VCaP (cell line): ENCODE results near the gene ART3.

Source experiments
- H3K27ac ChIP-seq: fragments of 450-650 bp; 2 replicates; pipeline ENCODE4 v1.5.1; 2017
- TF ChIP-seq, protein P1 (sequence below): fragments of 450-650 bp; conservative IDR thresholded peaks from 2 replicates; pipeline ENCODE4 v1.5.1; 2017; ENCODE audit warnings: mild to moderate bottlenecking, moderate library complexity

ART3 gene

DNA sequence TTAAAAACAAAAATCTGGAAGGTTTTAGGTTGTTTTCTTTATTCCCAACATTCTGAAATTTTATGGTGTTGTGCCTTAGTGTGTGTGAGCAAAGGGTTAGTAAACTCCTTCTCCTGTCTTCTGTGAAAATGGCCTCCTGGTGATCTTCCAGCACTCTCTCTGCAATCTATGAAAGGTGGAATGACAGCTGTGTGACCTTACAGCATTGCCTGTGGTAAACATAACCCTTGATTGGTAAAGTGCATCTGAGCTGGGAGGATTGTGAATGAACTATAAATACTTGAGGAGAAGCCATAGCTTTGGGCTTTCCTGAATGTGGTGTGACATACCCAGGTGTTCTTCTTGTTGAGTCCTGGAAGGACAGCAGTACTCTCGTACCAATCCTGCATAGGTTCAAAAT lies 10.0 kb downstream of the ART3 start:
- TF ChIP-seq, protein P1, sequence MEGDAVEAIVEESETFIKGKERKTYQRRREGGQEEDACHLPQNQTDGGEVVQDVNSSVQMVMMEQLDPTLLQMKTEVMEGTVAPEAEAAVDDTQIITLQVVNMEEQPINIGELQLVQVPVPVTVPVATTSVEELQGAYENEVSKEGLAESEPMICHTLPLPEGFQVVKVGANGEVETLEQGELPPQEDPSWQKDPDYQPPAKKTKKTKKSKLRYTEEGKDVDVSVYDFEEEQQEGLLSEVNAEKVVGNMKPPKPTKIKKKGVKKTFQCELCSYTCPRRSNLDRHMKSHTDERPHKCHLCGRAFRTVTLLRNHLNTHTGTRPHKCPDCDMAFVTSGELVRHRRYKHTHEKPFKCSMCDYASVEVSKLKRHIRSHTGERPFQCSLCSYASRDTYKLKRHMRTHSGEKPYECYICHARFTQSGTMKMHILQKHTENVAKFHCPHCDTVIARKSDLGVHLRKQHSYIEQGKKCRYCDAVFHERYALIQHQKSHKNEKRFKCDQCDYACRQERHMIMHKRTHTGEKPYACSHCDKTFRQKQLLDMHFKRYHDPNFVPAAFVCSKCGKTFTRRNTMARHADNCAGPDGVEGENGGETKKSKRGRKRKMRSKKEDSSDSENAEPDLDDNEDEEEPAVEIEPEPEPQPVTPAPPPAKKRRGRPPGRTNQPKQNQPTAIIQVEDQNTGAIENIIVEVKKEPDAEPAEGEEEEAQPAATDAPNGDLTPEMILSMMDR: no peak
- no peak overlapping the region for H3K27ac ChIP-seq

DNA sequence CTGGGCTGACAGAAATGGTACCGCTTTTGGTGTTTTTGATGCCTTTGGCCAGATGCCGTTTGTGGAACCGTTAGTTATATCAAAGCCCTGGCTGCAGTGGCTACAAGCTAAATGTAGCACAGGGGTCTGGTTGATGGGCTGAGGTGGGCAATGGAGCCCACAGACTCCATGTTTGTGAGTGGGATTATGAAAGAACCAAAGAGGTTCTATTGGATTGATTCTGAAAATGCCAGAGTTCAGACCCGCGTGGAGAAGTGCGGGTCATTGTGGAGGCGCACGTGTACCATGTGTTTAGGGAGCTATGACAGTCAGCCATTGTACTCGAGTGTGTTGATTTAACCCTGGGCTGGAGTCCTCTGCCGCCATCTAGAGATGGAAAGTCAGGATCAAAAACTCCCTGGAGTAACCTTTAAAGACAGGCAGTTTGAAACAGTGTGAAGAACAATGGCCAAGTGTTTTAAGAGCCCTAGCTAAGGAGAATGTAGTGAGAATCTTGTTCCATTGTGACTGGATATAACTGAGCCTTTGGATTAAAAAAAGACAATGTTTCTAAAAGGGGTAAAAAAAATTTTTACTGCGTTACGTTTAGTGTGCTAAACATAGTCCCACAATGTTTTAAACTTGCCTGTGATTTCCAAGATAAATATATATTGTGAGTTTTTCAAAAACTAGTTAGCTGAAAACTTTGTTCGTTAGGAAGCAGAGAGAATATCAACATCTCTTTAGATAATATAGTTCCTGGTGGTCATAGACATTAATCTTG lies 12.7 kb downstream of the ART3 start:
- H3K27ac ChIP-seq: peak overlapping the region; percentile 27; the same call in 1 of the 2 replicates
- TF ChIP-seq, protein P1: peak; percentile 93

DNA sequence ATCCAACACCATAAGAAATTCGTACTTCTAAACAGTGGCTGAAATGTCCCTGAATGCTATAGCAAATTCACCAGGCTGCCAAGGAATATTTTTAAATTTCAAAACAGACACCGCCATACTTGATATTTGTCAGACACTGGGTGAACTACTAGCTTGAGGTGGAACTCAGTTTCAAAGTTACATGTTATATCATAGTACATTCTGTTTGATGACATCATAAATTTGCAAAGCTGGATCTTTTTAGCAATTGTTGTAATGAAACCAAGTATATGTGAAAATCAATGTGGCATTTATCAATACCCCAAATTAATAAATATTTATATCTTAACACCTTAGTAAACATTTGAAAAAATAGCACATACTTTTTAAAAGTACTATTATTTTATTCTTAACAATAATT lies 14.2 kb downstream of the ART3 start:
- no peak overlapping the region; the same call in 1 of the 2 replicates for H3K27ac ChIP-seq
- TF ChIP-seq, protein P1: no peak

DNA sequence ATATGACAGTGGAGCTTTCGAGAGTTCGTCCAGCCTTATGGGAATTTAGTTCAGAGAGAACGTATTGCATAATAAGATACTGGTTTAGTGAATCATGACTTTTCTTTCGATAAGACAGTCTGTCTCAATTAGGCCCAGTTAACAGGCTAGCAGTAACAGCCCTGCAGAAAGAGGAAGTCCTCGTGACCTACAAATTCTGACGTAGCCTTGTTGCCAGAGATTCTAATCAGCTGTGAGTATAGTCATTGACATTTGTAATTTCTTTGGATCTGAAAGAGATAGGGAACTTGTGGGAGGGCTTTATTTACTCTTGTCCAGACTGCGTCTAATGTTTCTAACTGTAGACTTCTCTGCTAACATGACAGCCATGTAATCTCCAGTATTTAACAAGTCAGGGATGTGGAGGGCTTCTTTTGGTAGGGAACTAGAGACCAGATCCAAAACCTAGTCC lies 15.8 kb downstream of the ART3 start:
- peak overlapping the region; percentile 77 for H3K27ac ChIP-seq
- TF ChIP-seq, protein P1: no peak

DNA sequence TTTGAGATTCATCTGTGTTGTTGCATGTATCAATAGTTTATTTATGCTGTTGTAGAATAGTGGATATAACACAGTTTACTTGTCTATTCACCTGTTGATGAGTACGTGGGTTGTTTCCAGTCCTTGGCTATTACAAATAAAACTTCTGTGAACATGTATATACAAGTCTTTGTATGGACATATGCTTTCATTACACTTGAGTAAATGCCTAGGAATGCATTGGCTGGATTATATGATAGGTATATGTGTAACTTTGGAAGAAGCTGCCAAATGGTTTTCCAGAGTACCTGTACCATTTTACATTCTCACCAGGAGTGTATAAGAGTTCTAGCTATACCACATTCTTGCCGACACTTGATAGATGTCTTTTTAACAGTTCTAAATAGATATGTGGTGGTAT lies 16.5 kb downstream of the ART3 start:
- TF ChIP-seq, protein P1: no peak
- H3K27ac ChIP-seq: peak overlapping the region; percentile 77

DNA sequence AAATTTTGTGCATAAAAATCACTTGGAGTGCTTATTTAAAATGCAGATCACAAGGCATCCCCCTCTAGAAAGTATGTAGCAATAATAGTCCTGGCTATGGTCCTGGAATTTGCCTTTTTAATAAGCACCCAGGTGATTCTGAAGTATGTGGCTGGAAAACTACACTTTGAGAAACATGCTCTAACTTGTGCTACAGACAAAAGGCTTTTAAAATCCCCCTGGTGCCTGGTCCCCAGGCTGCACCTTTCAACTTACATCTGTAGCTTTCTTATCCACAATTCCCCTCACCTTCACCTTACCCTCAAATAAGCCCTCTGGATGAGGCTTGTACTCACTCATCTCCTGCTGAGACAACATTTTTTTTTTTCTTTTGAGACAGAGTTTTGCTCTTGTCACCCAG lies 21.1 kb downstream of the ART3 start:
- H3K27ac ChIP-seq: no peak overlapping the region
- TF ChIP-seq, protein P1: no peak

DNA sequence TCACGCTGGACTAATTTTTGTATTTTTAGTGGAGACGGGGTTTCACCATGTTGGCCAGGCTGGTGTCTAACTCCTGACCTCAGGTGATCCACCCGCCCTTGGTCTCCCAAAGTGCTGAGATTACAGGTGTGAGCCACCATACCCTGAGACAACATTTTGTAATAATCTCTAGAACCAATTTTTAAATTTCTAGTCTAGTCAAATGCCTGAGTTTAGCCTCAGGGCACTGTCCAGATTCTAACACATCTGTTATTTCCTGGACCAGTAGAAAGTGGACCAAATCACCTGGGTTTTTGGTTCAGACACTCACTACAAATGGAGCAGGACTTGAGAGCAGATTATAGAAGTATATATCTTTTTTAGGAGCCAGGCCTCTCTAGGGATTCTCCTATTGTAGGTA lies 21.6 kb downstream of the ART3 start:
- TF ChIP-seq, protein P1: no peak
- H3K27ac ChIP-seq: no peak overlapping the region
